Right atrium auricular region (tissue), 2 donors: ENCODE measurements around the gene CD22. TPM values are rescaled to one million over a fixed set of nuclear protein-coding genes. Genes with fewer than 3 reads are reported as not detected.

ENCODE experiments used
- DNase-seq: peaks from one replicate; pipeline ENCODE4 v3.0.0-alpha.2; 2019; ENCODE audit warnings: low spot score
- H3K27ac ChIP-seq, 2 donors: fragments of 200-600 bp; sonication (generic); 1 replicate in 1 of 2; 2 replicates in 1 of 2; pipeline ENCODE4 v1.5.1; 2016 to 2019
- H3K27me3 ChIP-seq, 2 donors: fragments of 200-600 bp; sonication (generic); one replicate each; pipeline versions ENCODE4 v1.5.1 to v1.6.0; 2017 to 2019
- H3K36me3 ChIP-seq: fragments of 200-600 bp; sonication (generic); one replicate; pipeline ENCODE4 v1.5.1; 2016
- H3K4me1 ChIP-seq, 2 donors: fragments of 200-600 bp; sonication (generic); one replicate each; pipeline versions ENCODE4 v1.5.1 to v1.6.0; 2017 to 2019
- H3K4me3 ChIP-seq, 2 donors: fragments of 200-600 bp; sonication (generic); 1 replicate in 1 of 2; 2 replicates in 1 of 2; pipeline ENCODE4 v1.5.1; 2017 to 2019; ENCODE audit warnings: mild to moderate bottlenecking in 1 of 2, moderate library complexity in 1 of 2
- H3K9me3 ChIP-seq, 2 donors: fragments of 200-600 bp; sonication (generic); one replicate each; pipeline ENCODE4 v1.5.1; 2019
- CTCF ChIP-seq, 2 donors: fragments of 200-600 bp; sonication (generic); IDR thresholded peaks; one replicate each; pipeline ENCODE4 v1.5.1; 2019; ENCODE audit warnings: antibody characterized with exemption in 2 of 2
- total RNA-seq, 2 donors: library from RNA; depleted of rRNA; stranded (reverse); fragments of >200 nt; gene quantifications; one replicate each; pipeline ENCODE4 v1.1.0, GENCODE V29; 2016

The CD22 gene
- total RNA-seq, 2 donors from 2014 or later: 1.4 TPM; not detected in 1

DNA sequence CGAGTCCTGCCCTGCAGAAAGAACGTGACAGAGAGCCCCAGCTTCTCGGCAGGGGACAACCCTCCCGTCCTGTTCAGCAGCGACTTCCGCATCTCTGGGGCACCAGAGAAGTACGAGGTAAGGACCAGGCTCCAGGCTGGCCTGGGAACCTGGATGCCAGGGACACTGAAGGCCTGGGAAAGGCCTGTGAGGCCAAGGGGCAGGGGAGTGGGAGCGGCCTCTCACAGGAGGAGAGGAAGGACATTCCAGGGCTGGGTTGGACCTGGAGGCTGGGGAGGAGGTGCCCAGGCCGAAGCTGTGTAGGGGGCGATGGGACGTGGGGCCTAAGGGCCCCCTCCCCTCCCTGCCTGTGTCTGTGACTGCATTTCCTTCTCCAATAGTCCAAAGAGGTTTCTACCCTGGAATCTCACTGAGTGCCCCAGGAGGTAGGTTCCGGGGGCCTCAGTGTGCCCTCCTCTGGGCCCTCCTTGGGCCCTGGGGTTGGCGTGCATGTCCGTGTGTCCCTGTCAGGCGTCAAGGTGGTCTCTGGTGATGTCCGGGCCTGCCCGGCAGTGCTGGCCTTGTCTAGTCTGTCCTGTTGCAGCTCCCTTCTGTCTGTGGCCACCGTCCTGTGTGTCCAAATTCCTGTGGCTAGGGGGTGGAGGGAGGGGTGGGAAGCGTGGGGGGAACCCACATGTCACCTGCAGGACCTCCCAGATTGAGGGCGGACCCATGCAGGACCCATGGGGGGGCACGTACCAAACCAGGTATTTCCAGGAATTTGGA is 16.9 kb upstream of the CD22 start:
- no peak for DNase-seq
- H3K27ac ChIP-seq: no peak overlapping the region
- no peak for TF ChIP-seq CTCF (IDR thresholded peaks at IDR 0.05)
- H3K27me3 ChIP-seq: no peaks in the 10 kb centered on the region
- no peaks in the 10 kb centered on the region for H3K36me3 ChIP-seq
- peaks cover 0 to 7% of the 10 kb centered on the region in 2 donors for H3K4me1 ChIP-seq
- H3K4me3 ChIP-seq: no peak overlapping the region
- no peaks in the 10 kb centered on the region for H3K9me3 ChIP-seq

- Histone ChIP-seq H3K27ac (no peak overlapping the region), H3K4me3 (no peak overlapping the region), H3K9me3 (no peaks in the 10 kb centered on the region), H3K27me3 (no peaks in the 10 kb centered on the region), H3K36me3 (no peaks in the 10 kb centered on the region), H3K4me1 (peaks cover 0 to 7% of the 10 kb centered on the region in 2 donors)
- no peak for TF ChIP-seq CTCF (IDR thresholded peaks at IDR 0.05)
- DNase-seq: no peak
Observed at GRCh38 chr19:35313587-35313986, 15.4 kb upstream of the CD22 start.

- H3K4me3 ChIP-seq: no peak overlapping the region
- peaks cover 0 to 7% of the 10 kb centered on the region in 2 donors for H3K4me1 ChIP-seq
- H3K36me3 ChIP-seq: no peaks in the 10 kb centered on the region
- no peak for TF ChIP-seq CTCF (IDR thresholded peaks at IDR 0.05)
- H3K9me3 ChIP-seq: no peaks in the 10 kb centered on the region
- no peak for DNase-seq
- no peaks in the 10 kb centered on the region for H3K27me3 ChIP-seq
- H3K27ac ChIP-seq: no peak overlapping the region
Observed at GRCh38 chr19:35314031-35314430, 15.0 kb upstream of the CD22 start.

DNA sequence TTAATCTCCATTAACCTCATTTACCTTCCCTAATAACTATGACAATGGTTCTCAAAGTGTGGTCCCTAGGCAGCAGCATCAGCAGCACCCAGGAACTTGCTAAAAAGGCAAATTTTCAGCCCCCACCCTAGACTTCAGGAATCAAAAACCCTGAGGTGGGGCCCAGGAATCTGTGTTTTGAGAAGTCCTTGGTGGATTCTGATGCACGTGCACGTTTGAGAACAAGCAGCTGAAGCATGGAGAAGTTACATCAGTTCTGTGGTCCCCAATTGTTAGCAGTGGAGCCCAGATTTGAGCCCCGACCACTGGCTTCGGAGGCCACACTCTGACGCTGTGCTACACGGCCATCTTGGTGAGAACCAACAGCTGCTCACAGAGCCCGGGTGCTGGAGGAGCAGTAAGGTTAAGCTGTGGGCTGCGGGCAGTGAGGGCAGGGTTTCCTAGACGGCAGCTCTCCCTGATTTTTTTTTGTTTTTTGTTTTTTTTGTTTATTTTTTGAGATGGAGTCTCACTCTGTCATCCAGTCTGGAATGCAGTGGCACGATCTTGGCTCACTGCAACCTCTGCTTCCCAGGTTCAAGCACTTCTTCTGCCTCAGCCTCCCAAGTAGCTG is 14.0 kb upstream of the CD22 start:
- H3K4me1 ChIP-seq: peaks cover 0 to under 1% of the 10 kb centered on the region in 2 donors
- H3K4me3 ChIP-seq: no peak overlapping the region
- no peaks in the 10 kb centered on the region for H3K36me3 ChIP-seq
- TF ChIP-seq CTCF (IDR thresholded peaks at IDR 0.05): no peak
- H3K27me3 ChIP-seq: no peaks in the 10 kb centered on the region
- no peaks in the 10 kb centered on the region for H3K9me3 ChIP-seq
- no peak overlapping the region for H3K27ac ChIP-seq
- no peak for DNase-seq

GRCh38 chr19:35315883-35316282 is 13.1 kb upstream of the CD22 start:
- DNase-seq: no peak

More at GRCh38 chr19:35315883-35316282, 13.1 kb upstream of the CD22 start:
- TF ChIP-seq CTCF (IDR thresholded peaks at IDR 0.05): no peak
- Histone ChIP-seq H3K4me3 (no peak overlapping the region), H3K27ac (no peak overlapping the region), H3K9me3 (no peaks in the 10 kb centered on the region), H3K36me3 (no peaks in the 10 kb centered on the region), H3K4me1 (no peaks in the 10 kb centered on the region), H3K27me3 (no peaks in the 10 kb centered on the region)
